Measurements from ENCODE around the gene KCTD11. TPM values are rescaled to one million over a fixed set of nuclear protein-coding genes. Genes with fewer than 3 reads are reported as not detected.

The KCTD11 gene
- total and polyA plus RNA-seq, 2 donors (not counting 1 experiment from before 2014, with no cell fraction given) = 4.3 to 13.4 TPM

- WGBS (ENCODE audit: insufficient coverage) = 79% methylated on average over 8 of the region's 8 CpGs
- intact Hi-C loops (cut with micrococcal nuclease) = loop anchor here (1.0 kb wide), 7 partner anchors 38 to 332 kb away; partner anchors contain the start of genes PLSCR3, POLR2A, SENP3 and TMEM102
- H3K27ac Mint-ChIP-seq = peak overlapping the region; percentile 56
- CTCF ChIA-PET = interaction anchor here (0.7 to 5.9 kb wide), 25 partner anchors 27 to 331 kb away, joined by 3 to 43 read pairs (median 6); partner anchors contain the start of genes NEURL4, NLGN2, PLSCR3 and SENP3
- Histone ChIP-seq H3K79me2 (ENCODE audit: control insufficient read depth, insufficient read depth, low read length) (peaks cover 14% of the 10 kb centered on the region), H3K36me3 (replicated peaks in 1 of 2; ENCODE audit: control extremely low read depth in 1 of 2, control insufficient read depth in 1 of 2, extremely low read depth in 1 of 2, insufficient read depth in 2 of 2, low read length in 1 of 2) (no peaks in the 10 kb centered on the region), H4K20me1 (ENCODE audit: control insufficient read depth, insufficient read depth, low read length, poor library complexity, severe bottlenecking) (peaks cover 4% of the 10 kb centered on the region), H3K4me2 (replicated peaks; ENCODE audit: low read depth, low read length, poor library complexity, severe bottlenecking) (no peak overlapping the region), H3K4me3 (ENCODE audit: control extremely low read depth in 1 of 5, extremely low read depth in 1 of 5, insufficient read depth in 1 of 5, low read depth in 2 of 5, low read length in 4 of 5) (no peak overlapping the region), H3K27me3 (replicated peaks in 1 of 4; ENCODE audit: control extremely low read depth in 1 of 4, control insufficient read depth in 3 of 4, insufficient read depth in 4 of 4, low read length in 3 of 4) (peaks cover 0 to under 1% (median 0%) of the 10 kb centered on the region in 4 experiments), H3K9me3 (ENCODE audit: control extremely low read depth in 1 of 3, control insufficient read depth in 2 of 3, insufficient read depth in 1 of 3, low read length in 2 of 3) (no peaks in the 10 kb centered on the region), H3K27ac (ENCODE audit: low read length in 2 of 2) (no peak overlapping the region), H2AFZ (ENCODE audit: insufficient read depth, low read depth, low read length, poor library complexity, severe bottlenecking) (no peak overlapping the region), H3K9ac (ENCODE audit: low read length) (no peak overlapping the region), H3K4me1 (ENCODE audit: control insufficient read depth in 2 of 2, insufficient read depth in 2 of 2, low read length in 2 of 2) (peaks cover 9 to 30% of the 10 kb centered on the region in 2 donors)
- H3K4me3 Mint-ChIP-seq = no peak overlapping the region
- H3K27me3 Mint-ChIP-seq = no peaks in the 10 kb centered on the region
- POLR2A ChIA-PET = interaction anchor here (0.6 to 1.2 kb wide), 2 partner anchors 80 to 87 kb away, joined by 3 to 6 read pairs; no protein-coding TSS in a partner anchor
- ATAC-seq (ENCODE audit: low read depth) (no peak), DNase-seq (peak; percentile 11)
- H3K4me1 Mint-ChIP-seq = peaks cover 24% of the 10 kb centered on the region
- H3K9me3 Mint-ChIP-seq (ENCODE audit: insufficient read depth) = no peaks in the 10 kb centered on the region
- TF ChIP-seq, protein P1, sequence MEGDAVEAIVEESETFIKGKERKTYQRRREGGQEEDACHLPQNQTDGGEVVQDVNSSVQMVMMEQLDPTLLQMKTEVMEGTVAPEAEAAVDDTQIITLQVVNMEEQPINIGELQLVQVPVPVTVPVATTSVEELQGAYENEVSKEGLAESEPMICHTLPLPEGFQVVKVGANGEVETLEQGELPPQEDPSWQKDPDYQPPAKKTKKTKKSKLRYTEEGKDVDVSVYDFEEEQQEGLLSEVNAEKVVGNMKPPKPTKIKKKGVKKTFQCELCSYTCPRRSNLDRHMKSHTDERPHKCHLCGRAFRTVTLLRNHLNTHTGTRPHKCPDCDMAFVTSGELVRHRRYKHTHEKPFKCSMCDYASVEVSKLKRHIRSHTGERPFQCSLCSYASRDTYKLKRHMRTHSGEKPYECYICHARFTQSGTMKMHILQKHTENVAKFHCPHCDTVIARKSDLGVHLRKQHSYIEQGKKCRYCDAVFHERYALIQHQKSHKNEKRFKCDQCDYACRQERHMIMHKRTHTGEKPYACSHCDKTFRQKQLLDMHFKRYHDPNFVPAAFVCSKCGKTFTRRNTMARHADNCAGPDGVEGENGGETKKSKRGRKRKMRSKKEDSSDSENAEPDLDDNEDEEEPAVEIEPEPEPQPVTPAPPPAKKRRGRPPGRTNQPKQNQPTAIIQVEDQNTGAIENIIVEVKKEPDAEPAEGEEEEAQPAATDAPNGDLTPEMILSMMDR (IDR thresholded peaks at IDR 0.05) = no peak
- TF ChIP-seq EZH2 (IDR thresholded peaks at IDR 0.05; ENCODE audit: borderline replicate concordance, insufficient read depth, low read depth, low read length, poor library complexity, severe bottlenecking) = no peak
Measured at GRCh38 chr17:7356756-7357155, 4.8 kb downstream of the KCTD11 start.

DNA sequence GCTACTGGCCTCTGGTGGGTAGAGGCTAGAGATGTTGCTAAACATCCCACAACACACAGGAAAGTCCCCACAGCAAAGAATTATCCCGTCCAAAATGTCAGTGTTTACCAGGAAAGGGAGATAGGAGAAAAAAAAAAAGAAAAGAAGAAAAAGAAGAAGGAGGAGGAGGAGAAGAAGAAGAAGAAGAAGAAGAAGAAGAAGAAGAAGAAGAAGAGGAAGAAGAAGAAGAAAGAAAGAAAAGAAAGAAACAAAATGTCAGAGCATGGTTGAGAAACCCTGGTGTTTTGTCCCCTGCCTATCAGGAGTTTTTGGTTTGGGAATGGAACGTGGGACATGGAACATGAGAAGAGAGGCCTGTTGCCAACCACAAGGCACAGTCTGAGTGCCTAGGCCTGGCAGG, 5.4 kb downstream of the KCTD11 start:
- Histone ChIP-seq H3K4me3 (ENCODE audit: control extremely low read depth in 1 of 5, extremely low read depth in 1 of 5, insufficient read depth in 1 of 5, low read depth in 2 of 5, low read length in 4 of 5) (no peak overlapping the region), H4K20me1 (ENCODE audit: control insufficient read depth, insufficient read depth, low read length, poor library complexity, severe bottlenecking) (peaks cover 4% of the 10 kb centered on the region), H3K4me1 (ENCODE audit: control insufficient read depth in 2 of 2, insufficient read depth in 2 of 2, low read length in 2 of 2) (peaks cover 9 to 27% of the 10 kb centered on the region in 2 donors), H3K36me3 (replicated peaks in 1 of 2; ENCODE audit: control extremely low read depth in 1 of 2, control insufficient read depth in 1 of 2, extremely low read depth in 1 of 2, insufficient read depth in 2 of 2, low read length in 1 of 2) (no peaks in the 10 kb centered on the region), H3K27ac (ENCODE audit: low read length in 2 of 2) (no peak overlapping the region), H3K9me3 (ENCODE audit: control extremely low read depth in 1 of 3, control insufficient read depth in 2 of 3, insufficient read depth in 1 of 3, low read length in 2 of 3) (no peaks in the 10 kb centered on the region), H3K79me2 (ENCODE audit: control insufficient read depth, insufficient read depth, low read length) (peaks cover 11% of the 10 kb centered on the region), H3K4me2 (replicated peaks; ENCODE audit: low read depth, low read length, poor library complexity, severe bottlenecking) (no peak overlapping the region), H3K27me3 (replicated peaks in 1 of 4; ENCODE audit: control extremely low read depth in 1 of 4, control insufficient read depth in 3 of 4, insufficient read depth in 4 of 4, low read length in 3 of 4) (peaks cover 0 to 3% (median 1%) of the 10 kb centered on the region in 4 experiments), H2AFZ (ENCODE audit: insufficient read depth, low read depth, low read length, poor library complexity, severe bottlenecking) (no peak overlapping the region), H3K9ac (ENCODE audit: low read length) (no peak overlapping the region)
- DNase-seq (no peak), ATAC-seq (ENCODE audit: low read depth) (no peak)
- TF ChIP-seq, protein P1 (IDR thresholded peaks at IDR 0.05) = no peak
- no peak for TF ChIP-seq EZH2 (IDR thresholded peaks at IDR 0.05; ENCODE audit: borderline replicate concordance, insufficient read depth, low read depth, low read length, poor library complexity, severe bottlenecking)
- Mint-ChIP-seq H3K4me3 (no peak overlapping the region), H3K27ac (no peak overlapping the region), H3K9me3 (ENCODE audit: insufficient read depth) (no peaks in the 10 kb centered on the region), H3K4me1 (peaks cover 21% of the 10 kb centered on the region), H3K27me3 (no peaks in the 10 kb centered on the region)
- WGBS (ENCODE audit: insufficient coverage) = 75% methylated on average over 1 of the region's 2 CpGs
- intact Hi-C loops (cut with micrococcal nuclease) = no loop called here
- CTCF ChIA-PET = interaction anchor here (3.7 to 5.9 kb wide), 3 partner anchors 79 to 203 kb away, joined by 18 to 43 read pairs (median 39); partner anchors contain the start of genes SENP3 and TMEM102
- POLR2A ChIA-PET = no interaction called here
